Retinal pigment epithelial cell (primary cell): Measurements from ENCODE around the gene DMAC2.

Experiments
- DNase-seq: peaks from one replicate; pipeline ENCODE4 v3.0.0-alpha.2; 2010; ENCODE audit warnings: low read depth
- H3K4me3 ChIP-seq: 2 replicates; pipeline ENCODE4 v1.5.1; 2011; ENCODE audit warnings: mild to moderate bottlenecking, low read length, control low read depth, moderate library complexity
- CTCF ChIP-seq: conservative IDR thresholded peaks from 2 replicates; pipeline ENCODE4 v1.5.1; 2011; ENCODE audit warnings: low read depth, low read length, control low read depth, inconsistent platforms

The DMAC2 gene

GRCh38 chr19:41425174-41426115 lies 14.3 kb downstream of the DMAC2 start:
- TF ChIP-seq CTCF, result no peak
- H3K4me3 ChIP-seq, result no peak overlapping the region
- no peak for DNase-seq

- no peak for DNase-seq
- no peak for TF ChIP-seq CTCF
- no peak overlapping the region for H3K4me3 ChIP-seq
Observed at GRCh38 chr19:41424335-41425173, 15.2 kb downstream of the DMAC2 start.

- no peak for DNase-seq
- no peak for TF ChIP-seq CTCF
- no peak overlapping the region for H3K4me3 ChIP-seq
Observed at GRCh38 chr19:41422955-41423354, 16.8 kb downstream of the DMAC2 start.

- H3K4me3 ChIP-seq, result no peak overlapping the region
- no peak for TF ChIP-seq CTCF
- DNase-seq, result no peak
Observed at GRCh38 chr19:41422456-41422855, 17.3 kb downstream of the DMAC2 start.

- no peak for DNase-seq
- H3K4me3 ChIP-seq, result no peak overlapping the region
- TF ChIP-seq CTCF, result no peak
Observed at GRCh38 chr19:41421973-41422372, 17.7 kb downstream of the DMAC2 start.

GRCh38 chr19:41421314-41421713 lies 18.4 kb downstream of the DMAC2 start:
- TF ChIP-seq CTCF, result no peak
- no peak for DNase-seq
- no peak overlapping the region for H3K4me3 ChIP-seq
